GM12878 (cell line): Measurements from ENCODE around the gene UNG. TPM values are rescaled to one million over a fixed set of nuclear protein-coding genes. Genes with fewer than 3 reads are reported as not detected.

ENCODE experiments used
- BRCA1 ChIP-seq: IDR thresholded peaks from 2 replicates; pipeline ENCODE4 v1.6.1; 2011; ENCODE audit warnings: low read depth, low read length, improper control_type of control experiment
- CHD1 ChIP-seq: IDR thresholded peaks from 2 replicates; pipeline ENCODE4 v1.6.1; 2012; ENCODE audit warnings: low read depth, low read length, improper control_type of control experiment
- HDGF ChIP-seq: fragments of 450-650 bp; IDR thresholded peaks from 2 replicates; pipeline ENCODE4 v1.6.1; 2016; ENCODE audit warnings: antibody characterized with exemption
- NBN ChIP-seq: fragments of 450-650 bp; IDR thresholded peaks from 2 replicates; pipeline ENCODE4 v1.6.1; 2016
- NFIC ChIP-seq: IDR thresholded peaks from 2 replicates; pipeline ENCODE4 v1.6.1; 2012; ENCODE audit warnings: low read depth, mild to moderate bottlenecking, inconsistent platforms, low read length, moderate library complexity
- RBBP5 ChIP-seq: fragments of 200-600 bp; sonication (generic); conservative IDR thresholded peaks from 2 replicates; pipeline ENCODE4 v1.6.1; 2016
- RFX5 ChIP-seq: IDR thresholded peaks from 2 replicates; pipeline ENCODE4 v1.6.1; 2011; ENCODE audit warnings: low read depth, low read length, improper control_type of control experiment
- SP1 ChIP-seq: IDR thresholded peaks from one replicate; pipeline ENCODE4 v1.6.1; 2011; ENCODE audit warnings: low read depth, low read length
- SPI1 ChIP-seq: IDR thresholded peaks from 2 replicates; pipeline ENCODE4 v1.6.1; 2011; ENCODE audit warnings: low read depth, mild to moderate bottlenecking, low read length, moderate library complexity, borderline replicate concordance; ENCODE audit not compliant: insufficient read depth
- TAF1 ChIP-seq: IDR thresholded peaks from 2 replicates; pipeline ENCODE4 v1.6.1; 2011; ENCODE audit warnings: mild to moderate bottlenecking, low read depth, low read length, borderline replicate concordance
- ZNF274 ChIP-seq: IDR thresholded peaks from one replicate; pipeline ENCODE4 v1.8.0; 2011; ENCODE audit not compliant: insufficient read length, insufficient read depth
- ZNF687 ChIP-seq: fragments of 450-650 bp; IDR thresholded peaks from 2 replicates; pipeline ENCODE4 v1.6.1; 2017; ENCODE audit warnings: mild to moderate bottlenecking, moderate library complexity
- ZZZ3 ChIP-seq: IDR thresholded peaks from 2 replicates; pipeline ENCODE4 v1.6.1; 2011; ENCODE audit warnings: low read depth; ENCODE audit not compliant: control insufficient read depth, insufficient read length
- polyA plus RNA-seq, 11 experiments: library from polyadenylated mRNA; depleted of rRNA in 4 of 11; unstranded in 6 of 11; stranded (reverse) in 5 of 11; fragments of >200 nt; fragmentation: Nextera tagmentation in 4 of 11; fragmentation: Illumina TruSeq in 1 of 11; extraction: Ambion mirVana in 4 of 11; extraction: Trizol in 1 of 11; gene quantifications; 1 replicate in 1 of 11; 2 replicates in 10 of 11; pipeline versions ENCODE4 v1.2.1 to v1.2.3, GENCODE V29; 2011 to 2016; ENCODE audit warnings: inconsistent platforms in 2 of 11, missing spikeins in 2 of 11, low read depth in 1 of 11
- total RNA-seq, 4 experiments: library from RNA; depleted of rRNA in 3 of 4; stranded (reverse); fragments of >200 nt in 3 of 4; fragmentation: Illumina TruSeq in 1 of 4; extraction: Trizol in 1 of 4; gene quantifications; 2 replicates each; pipeline versions ENCODE4 v1.2.1 to v1.2.3, GENCODE V29; 2013 to 2021
- TF ChIP-seq, protein P1 (sequence below): IDR thresholded peaks from 2 replicates; pipeline ENCODE4 v1.6.1; 2012; ENCODE audit warnings: low read length, inconsistent platforms
- TF ChIP-seq, protein P2 (sequence below): IDR thresholded peaks from 2 replicates; pipeline ENCODE4 v1.6.1; 2012; ENCODE audit warnings: improper control_type of control experiment, low read depth, low read length; ENCODE audit not compliant: insufficient replicate concordance
- TF ChIP-seq, protein P3 (sequence below): fragments of 450-650 bp; IDR thresholded peaks from 2 replicates; pipeline ENCODE4 v1.6.1; 2018; ENCODE audit warnings: mild to moderate bottlenecking, low read depth, moderate library complexity; ENCODE audit not compliant: partially characterized antibody

Gene UNG
- total and polyA plus RNA-seq, 10 of the 15 experiments (the other 5 are each of a cell fraction or from before 2014, with no cell fraction given), result 9.5 to 81.9 (median 48.2) TPM

- TF ChIP-seq SPI1, result 0 out of 2 replicates have a peak, but pooled peaks have one; percentile 32
- TF ChIP-seq, protein P1, sequence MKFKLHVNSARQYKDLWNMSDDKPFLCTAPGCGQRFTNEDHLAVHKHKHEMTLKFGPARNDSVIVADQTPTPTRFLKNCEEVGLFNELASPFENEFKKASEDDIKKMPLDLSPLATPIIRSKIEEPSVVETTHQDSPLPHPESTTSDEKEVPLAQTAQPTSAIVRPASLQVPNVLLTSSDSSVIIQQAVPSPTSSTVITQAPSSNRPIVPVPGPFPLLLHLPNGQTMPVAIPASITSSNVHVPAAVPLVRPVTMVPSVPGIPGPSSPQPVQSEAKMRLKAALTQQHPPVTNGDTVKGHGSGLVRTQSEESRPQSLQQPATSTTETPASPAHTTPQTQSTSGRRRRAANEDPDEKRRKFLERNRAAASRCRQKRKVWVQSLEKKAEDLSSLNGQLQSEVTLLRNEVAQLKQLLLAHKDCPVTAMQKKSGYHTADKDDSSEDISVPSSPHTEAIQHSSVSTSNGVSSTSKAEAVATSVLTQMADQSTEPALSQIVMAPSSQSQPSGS, result peak; percentile 65
- no peak for TF ChIP-seq ZZZ3
- TF ChIP-seq ZNF274, result no peak
- peak; percentile 75 for TF ChIP-seq BRCA1
- TF ChIP-seq NFIC, result no peak
- TF ChIP-seq NBN, result peak; percentile 91
- no peak for TF ChIP-seq RBBP5
- TF ChIP-seq SP1, result peak; percentile 60
- TF ChIP-seq CHD1, result no peak
- no peak for TF ChIP-seq RFX5
- TF ChIP-seq ZNF687, result peak; percentile 98
- TF ChIP-seq, protein P2, sequence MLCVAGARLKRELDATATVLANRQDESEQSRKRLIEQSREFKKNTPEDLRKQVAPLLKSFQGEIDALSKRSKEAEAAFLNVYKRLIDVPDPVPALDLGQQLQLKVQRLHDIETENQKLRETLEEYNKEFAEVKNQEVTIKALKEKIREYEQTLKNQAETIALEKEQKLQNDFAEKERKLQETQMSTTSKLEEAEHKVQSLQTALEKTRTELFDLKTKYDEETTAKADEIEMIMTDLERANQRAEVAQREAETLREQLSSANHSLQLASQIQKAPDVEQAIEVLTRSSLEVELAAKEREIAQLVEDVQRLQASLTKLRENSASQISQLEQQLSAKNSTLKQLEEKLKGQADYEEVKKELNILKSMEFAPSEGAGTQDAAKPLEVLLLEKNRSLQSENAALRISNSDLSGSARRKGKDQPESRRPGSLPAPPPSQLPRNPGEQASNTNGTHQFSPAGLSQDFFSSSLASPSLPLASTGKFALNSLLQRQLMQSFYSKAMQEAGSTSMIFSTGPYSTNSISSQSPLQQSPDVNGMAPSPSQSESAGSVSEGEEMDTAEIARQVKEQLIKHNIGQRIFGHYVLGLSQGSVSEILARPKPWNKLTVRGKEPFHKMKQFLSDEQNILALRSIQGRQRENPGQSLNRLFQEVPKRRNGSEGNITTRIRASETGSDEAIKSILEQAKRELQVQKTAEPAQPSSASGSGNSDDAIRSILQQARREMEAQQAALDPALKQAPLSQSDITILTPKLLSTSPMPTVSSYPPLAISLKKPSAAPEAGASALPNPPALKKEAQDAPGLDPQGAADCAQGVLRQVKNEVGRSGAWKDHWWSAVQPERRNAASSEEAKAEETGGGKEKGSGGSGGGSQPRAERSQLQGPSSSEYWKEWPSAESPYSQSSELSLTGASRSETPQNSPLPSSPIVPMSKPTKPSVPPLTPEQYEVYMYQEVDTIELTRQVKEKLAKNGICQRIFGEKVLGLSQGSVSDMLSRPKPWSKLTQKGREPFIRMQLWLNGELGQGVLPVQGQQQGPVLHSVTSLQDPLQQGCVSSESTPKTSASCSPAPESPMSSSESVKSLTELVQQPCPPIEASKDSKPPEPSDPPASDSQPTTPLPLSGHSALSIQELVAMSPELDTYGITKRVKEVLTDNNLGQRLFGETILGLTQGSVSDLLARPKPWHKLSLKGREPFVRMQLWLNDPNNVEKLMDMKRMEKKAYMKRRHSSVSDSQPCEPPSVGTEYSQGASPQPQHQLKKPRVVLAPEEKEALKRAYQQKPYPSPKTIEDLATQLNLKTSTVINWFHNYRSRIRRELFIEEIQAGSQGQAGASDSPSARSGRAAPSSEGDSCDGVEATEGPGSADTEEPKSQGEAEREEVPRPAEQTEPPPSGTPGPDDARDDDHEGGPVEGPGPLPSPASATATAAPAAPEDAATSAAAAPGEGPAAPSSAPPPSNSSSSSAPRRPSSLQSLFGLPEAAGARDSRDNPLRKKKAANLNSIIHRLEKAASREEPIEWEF, result no peak
- TF ChIP-seq HDGF, result peak; percentile 54; the same call in 1 of the 2 replicates
- TF ChIP-seq, protein P3, sequence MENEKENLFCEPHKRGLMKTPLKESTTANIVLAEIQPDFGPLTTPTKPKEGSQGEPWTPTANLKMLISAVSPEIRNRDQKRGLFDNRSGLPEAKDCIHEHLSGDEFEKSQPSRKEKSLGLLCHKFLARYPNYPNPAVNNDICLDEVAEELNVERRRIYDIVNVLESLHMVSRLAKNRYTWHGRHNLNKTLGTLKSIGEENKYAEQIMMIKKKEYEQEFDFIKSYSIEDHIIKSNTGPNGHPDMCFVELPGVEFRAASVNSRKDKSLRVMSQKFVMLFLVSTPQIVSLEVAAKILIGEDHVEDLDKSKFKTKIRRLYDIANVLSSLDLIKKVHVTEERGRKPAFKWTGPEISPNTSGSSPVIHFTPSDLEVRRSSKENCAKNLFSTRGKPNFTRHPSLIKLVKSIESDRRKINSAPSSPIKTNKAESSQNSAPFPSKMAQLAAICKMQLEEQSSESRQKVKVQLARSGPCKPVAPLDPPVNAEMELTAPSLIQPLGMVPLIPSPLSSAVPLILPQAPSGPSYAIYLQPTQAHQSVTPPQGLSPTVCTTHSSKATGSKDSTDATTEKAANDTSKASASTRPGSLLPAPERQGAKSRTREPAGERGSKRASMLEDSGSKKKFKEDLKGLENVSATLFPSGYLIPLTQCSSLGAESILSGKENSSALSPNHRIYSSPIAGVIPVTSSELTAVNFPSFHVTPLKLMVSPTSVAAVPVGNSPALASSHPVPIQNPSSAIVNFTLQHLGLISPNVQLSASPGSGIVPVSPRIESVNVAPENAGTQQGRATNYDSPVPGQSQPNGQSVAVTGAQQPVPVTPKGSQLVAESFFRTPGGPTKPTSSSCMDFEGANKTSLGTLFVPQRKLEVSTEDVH, result no peak
- peak; percentile 61; the same call in 1 of the 2 replicates for TF ChIP-seq TAF1
Measured at GRCh38 chr12:109093022-109093918, 4.1 kb upstream of the UNG start, which contains the start of gene ALKBH2 (continued).
